OCI-LY1 (cell line): ENCODE data around the gene CACNA1H.

Experiments
- EZH2 ChIP-seq: fragments of 200-600 bp; sonication (generic), shearing (Covaris generic); IDR thresholded peaks from 2 replicates; pipeline ENCODE4 v1.8.0; 2017; ENCODE audit warnings: borderline replicate concordance, mixed run types, mild to moderate bottlenecking, antibody characterized with exemption, low read length, moderate library complexity, mixed read lengths
- TF ChIP-seq, protein P1 (sequence below): fragments of 200-600 bp; sonication (generic), shearing (Covaris generic); IDR thresholded peaks from 2 replicates; pipeline ENCODE4 v1.5.1; 2017; ENCODE audit warnings: mild to moderate bottlenecking, antibody characterized with exemption, low read length, moderate library complexity, mixed read lengths

DNA sequence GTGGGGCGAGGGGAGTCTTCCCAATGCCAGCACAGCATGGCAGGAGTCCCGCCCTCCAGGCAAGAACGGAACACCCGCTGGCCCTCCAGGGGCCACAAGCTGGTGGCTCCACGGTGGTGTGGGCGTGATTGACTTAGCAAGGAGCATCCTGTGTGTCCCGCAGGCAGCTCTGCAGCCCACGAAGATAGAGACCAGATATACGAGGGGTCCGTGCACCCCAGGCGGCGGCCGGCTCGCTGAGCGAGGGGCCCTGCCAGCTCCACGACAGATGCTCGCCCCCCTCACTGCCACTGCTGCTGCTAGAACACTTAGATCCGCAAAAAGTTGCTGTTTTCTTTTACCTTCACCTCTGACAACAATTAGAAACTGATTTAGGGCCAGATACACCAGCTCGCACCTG is 10.0 kb upstream of the CACNA1H start:
- TF ChIP-seq, protein P1, sequence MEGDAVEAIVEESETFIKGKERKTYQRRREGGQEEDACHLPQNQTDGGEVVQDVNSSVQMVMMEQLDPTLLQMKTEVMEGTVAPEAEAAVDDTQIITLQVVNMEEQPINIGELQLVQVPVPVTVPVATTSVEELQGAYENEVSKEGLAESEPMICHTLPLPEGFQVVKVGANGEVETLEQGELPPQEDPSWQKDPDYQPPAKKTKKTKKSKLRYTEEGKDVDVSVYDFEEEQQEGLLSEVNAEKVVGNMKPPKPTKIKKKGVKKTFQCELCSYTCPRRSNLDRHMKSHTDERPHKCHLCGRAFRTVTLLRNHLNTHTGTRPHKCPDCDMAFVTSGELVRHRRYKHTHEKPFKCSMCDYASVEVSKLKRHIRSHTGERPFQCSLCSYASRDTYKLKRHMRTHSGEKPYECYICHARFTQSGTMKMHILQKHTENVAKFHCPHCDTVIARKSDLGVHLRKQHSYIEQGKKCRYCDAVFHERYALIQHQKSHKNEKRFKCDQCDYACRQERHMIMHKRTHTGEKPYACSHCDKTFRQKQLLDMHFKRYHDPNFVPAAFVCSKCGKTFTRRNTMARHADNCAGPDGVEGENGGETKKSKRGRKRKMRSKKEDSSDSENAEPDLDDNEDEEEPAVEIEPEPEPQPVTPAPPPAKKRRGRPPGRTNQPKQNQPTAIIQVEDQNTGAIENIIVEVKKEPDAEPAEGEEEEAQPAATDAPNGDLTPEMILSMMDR: no peak
- TF ChIP-seq EZH2: no peak
